IMR-90 (cell line): ENCODE results near the gene PRDM5. TPM values are rescaled to one million over a fixed set of nuclear protein-coding genes. Genes with fewer than 3 reads are reported as not detected.

Experiments
- ATAC-seq: fragments of 200-7000 bp; cut with Tn5 transposase; 2 replicates; pipeline ENCODE4 v1.9.1; 2020; ENCODE audit warnings: low read depth, mild to moderate bottlenecking, moderate library complexity
- BruUV-seq: library from RNA; stranded (reverse); fragments of 400-500 nt; replicated peaks from 2 replicates; lab custom pipeline; 2021; lab: Mats Ljungman, UMichigan
- CTCF ChIA-PET: fragments of 300-600 bp; formaldehyde crosslinking; extraction: SDS; loops from one replicate; lab custom pipeline; 2021; ENCODE audit warnings: antibody characterized with exemption; lab: Yijun Ruan, JAX
- POLR2A ChIA-PET: fragments of 300-600 bp; sonication (Branson Sonifier 250); formaldehyde crosslinking; loops from one replicate; lab custom pipeline; 2022; ENCODE audit warnings: antibody characterized with exemption; ENCODE audit not compliant: unreplicated experiment; lab: Charles Lee
- DNase-seq: peaks from one replicate; pipeline ENCODE4 v3.0.0; 2013
- H2AFZ ChIP-seq: replicated peaks from 2 replicates; pipeline ENCODE3; 2013; ENCODE audit warnings: low read length, mild to moderate bottlenecking; ENCODE audit not compliant: poor library complexity
- H2AK5ac ChIP-seq: 2 replicates; pipeline ENCODE4 v1.6.1; 2013; ENCODE audit warnings: low read depth, low read length, inconsistent platforms
- H2AK9ac ChIP-seq: replicated peaks from 2 replicates; pipeline ENCODE3; 2013; ENCODE audit warnings: mild to moderate bottlenecking, low read depth, low read length, moderate library complexity; ENCODE audit not compliant: poor library complexity
- H2BK120ac ChIP-seq: 2 replicates; pipeline ENCODE4 v1.6.1; 2013; ENCODE audit warnings: low read depth, low read length, inconsistent platforms
- H2BK15ac ChIP-seq: 3 replicates; pipeline ENCODE4 v1.6.1; 2013; ENCODE audit warnings: low read depth, low read length, inconsistent platforms
- H2BK20ac ChIP-seq: 2 replicates; pipeline ENCODE4 v1.6.1; 2013; ENCODE audit warnings: low read depth, mild to moderate bottlenecking, inconsistent platforms, low read length, moderate library complexity
- H2BK5ac ChIP-seq: 2 replicates; pipeline ENCODE4 v1.6.1; 2013; ENCODE audit warnings: mild to moderate bottlenecking, low read depth, low read length, inconsistent platforms; ENCODE audit not compliant: poor library complexity, severe bottlenecking
- H3K14ac ChIP-seq: replicated peaks from 2 replicates; pipeline ENCODE4 v1.6.1; 2013; ENCODE audit warnings: low read depth, low read length, inconsistent platforms
- H3K18ac ChIP-seq: 2 replicates; pipeline ENCODE4 v1.6.1; 2013; ENCODE audit warnings: low read depth, low read length, control low read depth
- H3K23ac ChIP-seq: 2 replicates; pipeline ENCODE4 v1.6.1; 2013; ENCODE audit warnings: low read depth, low read length, inconsistent platforms
- H3K27ac ChIP-seq: 2 replicates; pipeline ENCODE4 v1.5.1; 2013; ENCODE audit warnings: mild to moderate bottlenecking, control low read depth, low read length; ENCODE audit not compliant: insufficient read depth
- H3K27me3 ChIP-seq: 2 replicates; pipeline ENCODE4 v1.6.1; 2013; ENCODE audit warnings: low read length; ENCODE audit not compliant: control insufficient read depth, insufficient read depth
- H3K36me3 ChIP-seq: 2 replicates; pipeline ENCODE4 v1.6.1; 2013; ENCODE audit warnings: low read length, mixed read lengths; ENCODE audit not compliant: control insufficient read depth, insufficient read depth
- H3K4ac ChIP-seq: 2 replicates; pipeline ENCODE4 v1.6.1; 2013; ENCODE audit warnings: low read depth, low read length, inconsistent platforms
- H3K4me1 ChIP-seq: 2 replicates; pipeline ENCODE4 v1.6.1; 2013; ENCODE audit warnings: low read length, mixed read lengths; ENCODE audit not compliant: control insufficient read depth, insufficient read depth
- H3K4me2 ChIP-seq: 2 replicates; pipeline ENCODE4 v1.6.1; 2013; ENCODE audit warnings: low read depth, mild to moderate bottlenecking, control low read depth, low read length, moderate library complexity
- H3K4me3 ChIP-seq: 2 replicates; pipeline ENCODE4 v1.5.1; 2013; ENCODE audit warnings: low read depth, mild to moderate bottlenecking, control low read depth, low read length, moderate library complexity; ENCODE audit not compliant: insufficient read depth
- H3K56ac ChIP-seq: 2 replicates; pipeline ENCODE4 v1.6.1; 2013; ENCODE audit warnings: low read length, inconsistent platforms; ENCODE audit not compliant: insufficient read depth; ENCODE audit errors: extremely low read depth
- H3K79me1 ChIP-seq, 2 experiments: 2 replicates each; pipeline ENCODE4 v1.6.1; 2013; ENCODE audit warnings: low read length in 2 of 2, inconsistent platforms in 1 of 2, low read depth in 1 of 2
- H3K9ac ChIP-seq: 2 replicates; pipeline ENCODE4 v1.6.1; 2013; ENCODE audit warnings: low read depth, low read length, control low read depth
- H3K9me1 ChIP-seq: 2 replicates; pipeline ENCODE4 v1.6.1; 2013; ENCODE audit warnings: low read length, inconsistent platforms; ENCODE audit not compliant: insufficient read depth
- H3K9me3 ChIP-seq: 2 replicates; pipeline ENCODE4 v1.6.1; 2013; ENCODE audit warnings: low read length; ENCODE audit not compliant: control insufficient read depth, insufficient read depth
- H4K20me1 ChIP-seq: 2 replicates; pipeline ENCODE4 v1.6.1; 2013; ENCODE audit warnings: low read length, inconsistent platforms; ENCODE audit not compliant: insufficient read depth
- H4K5ac ChIP-seq: 2 replicates; pipeline ENCODE4 v1.6.1; 2013; ENCODE audit warnings: mild to moderate bottlenecking, low read depth, low read length, control low read depth
- H4K8ac ChIP-seq, 2 experiments: 2 replicates each; pipeline ENCODE4 v1.6.1; 2013; ENCODE audit warnings: low read depth in 2 of 2, low read length in 2 of 2, control low read depth in 1 of 2, inconsistent platforms in 1 of 2
- H4K91ac ChIP-seq: 2 replicates; pipeline ENCODE4 v1.6.1; 2013; ENCODE audit warnings: low read depth, low read length, inconsistent platforms; ENCODE audit not compliant: insufficient read depth
- BHLHE40 ChIP-seq: fragments of 150-350 bp; IDR thresholded peaks from 2 replicates; pipeline ENCODE4 v1.6.1; 2016; ENCODE audit warnings: mild to moderate bottlenecking, low read depth, low read length
- CEBPB ChIP-seq: IDR thresholded peaks from 2 replicates; pipeline ENCODE4 v1.6.1; 2012; ENCODE audit warnings: low read depth, low read length, improper control_type of control experiment
- CTCF ChIP-seq: conservative IDR thresholded peaks from 2 replicates; pipeline ENCODE4 v1.5.1; 2012; ENCODE audit warnings: mild to moderate bottlenecking, low read depth, low read length, improper control_type of control experiment
- FOS ChIP-seq: fragments of 150-350 bp; IDR thresholded peaks from 2 replicates; pipeline ENCODE4 v1.6.1; 2016; ENCODE audit warnings: low read depth, low read length
- MAFK ChIP-seq: IDR thresholded peaks from 2 replicates; pipeline ENCODE4 v1.6.1; 2012; ENCODE audit warnings: low read depth, low read length, improper control_type of control experiment
- MAZ ChIP-seq: IDR thresholded peaks from 2 replicates; pipeline ENCODE4 v1.6.1; 2012; ENCODE audit warnings: low read depth, mild to moderate bottlenecking, low read length, improper control_type of control experiment, moderate library complexity, borderline replicate concordance
- MXI1 ChIP-seq: IDR thresholded peaks from 2 replicates; pipeline ENCODE4 v1.6.1; 2012; ENCODE audit warnings: low read depth, mild to moderate bottlenecking, low read length, moderate library complexity, borderline replicate concordance
- NFE2L2 ChIP-seq: fragments of 150-350 bp; IDR thresholded peaks from 2 replicates; pipeline ENCODE4 v1.6.1; 2016; ENCODE audit warnings: low read depth, mild to moderate bottlenecking, low read length
- POLR2A ChIP-seq: IDR thresholded peaks from 2 replicates; pipeline ENCODE4 v1.6.1; 2012; ENCODE audit warnings: mild to moderate bottlenecking, low read depth, low read length
- RAD21 ChIP-seq: IDR thresholded peaks from 2 replicates; pipeline ENCODE4 v1.6.1; 2012; ENCODE audit warnings: low read length, improper control_type of control experiment
- RCOR1 ChIP-seq: IDR thresholded peaks from 2 replicates; pipeline ENCODE4 v1.6.1; 2012; ENCODE audit warnings: mild to moderate bottlenecking, low read length, improper control_type of control experiment; ENCODE audit not compliant: insufficient replicate concordance
- RFX5 ChIP-seq: IDR thresholded peaks from 2 replicates; pipeline ENCODE4 v1.8.0; 2012; ENCODE audit warnings: low read depth, mild to moderate bottlenecking, low read length, moderate library complexity
- SMC3 ChIP-seq: fragments of 150-350 bp; IDR thresholded peaks from 2 replicates; pipeline ENCODE4 v1.6.1; 2016; ENCODE audit warnings: low read depth, mild to moderate bottlenecking, antibody characterized with exemption, low read length, moderate library complexity
- WGBS, 2 experiments: methylation state at CpG; one replicate each; pipeline versions ENCODE4 v1.1.5 to v1.1.7; 2013; ENCODE audit warnings: missing lambda C conversion rate in 2 of 2; ENCODE audit not compliant: insufficient read length in 1 of 2; ENCODE audit errors: extremely low coverage in 2 of 2; 5-methylcytosine and 5-hydroxymethylcytosine counted together
- dilution Hi-C: fragments of 300-500 bp; cut with HindIII; formaldehyde crosslinking; loops from one replicate; pipeline ENCODE4 v1.14.3; 2018; ENCODE audit warnings: low sequenced_read_pairs; ENCODE audit not compliant: unreplicated experiment
- in situ Hi-C: fragments of 300-500 bp; cut with MboI; formaldehyde crosslinking; loops from 3 replicates; pipeline ENCODE4 v1.14.3; 2019; ENCODE audit warnings: low sequenced_read_pairs, inconsistent platforms, mixed read lengths
- intact Hi-C: fragments of 100-400 bp; cut with micrococcal nuclease; formaldehyde crosslinking; loops from 2 replicates; pipeline ENCODE4 v1.10.0; 2022
- polyA plus RNA-seq, 3 experiments: library from polyadenylated mRNA; depleted of rRNA; stranded (reverse); fragments of >200 nt; gene quantifications; 2 replicates each; pipeline ENCODE4 v1.2.3, GENCODE V29; 2012; ENCODE audit warnings: low replicate concordance in 1 of 3
- total RNA-seq: library from RNA; depleted of rRNA; stranded (reverse); fragments of >200 nt; gene quantifications from 2 replicates; pipeline ENCODE4 v1.2.3, GENCODE V29; 2012
- TF ChIP-seq, protein P1 (sequence below): fragments of 150-350 bp; IDR thresholded peaks from 2 replicates; pipeline ENCODE4 v1.6.1; 2017; ENCODE audit warnings: mild to moderate bottlenecking, antibody characterized with exemption, low read length, low read depth

The PRDM5 gene
- total and polyA plus RNA-seq, 2 of the 4 experiments (the other 2 are of a cell fraction): 4.1 to 10.8 TPM

DNA sequence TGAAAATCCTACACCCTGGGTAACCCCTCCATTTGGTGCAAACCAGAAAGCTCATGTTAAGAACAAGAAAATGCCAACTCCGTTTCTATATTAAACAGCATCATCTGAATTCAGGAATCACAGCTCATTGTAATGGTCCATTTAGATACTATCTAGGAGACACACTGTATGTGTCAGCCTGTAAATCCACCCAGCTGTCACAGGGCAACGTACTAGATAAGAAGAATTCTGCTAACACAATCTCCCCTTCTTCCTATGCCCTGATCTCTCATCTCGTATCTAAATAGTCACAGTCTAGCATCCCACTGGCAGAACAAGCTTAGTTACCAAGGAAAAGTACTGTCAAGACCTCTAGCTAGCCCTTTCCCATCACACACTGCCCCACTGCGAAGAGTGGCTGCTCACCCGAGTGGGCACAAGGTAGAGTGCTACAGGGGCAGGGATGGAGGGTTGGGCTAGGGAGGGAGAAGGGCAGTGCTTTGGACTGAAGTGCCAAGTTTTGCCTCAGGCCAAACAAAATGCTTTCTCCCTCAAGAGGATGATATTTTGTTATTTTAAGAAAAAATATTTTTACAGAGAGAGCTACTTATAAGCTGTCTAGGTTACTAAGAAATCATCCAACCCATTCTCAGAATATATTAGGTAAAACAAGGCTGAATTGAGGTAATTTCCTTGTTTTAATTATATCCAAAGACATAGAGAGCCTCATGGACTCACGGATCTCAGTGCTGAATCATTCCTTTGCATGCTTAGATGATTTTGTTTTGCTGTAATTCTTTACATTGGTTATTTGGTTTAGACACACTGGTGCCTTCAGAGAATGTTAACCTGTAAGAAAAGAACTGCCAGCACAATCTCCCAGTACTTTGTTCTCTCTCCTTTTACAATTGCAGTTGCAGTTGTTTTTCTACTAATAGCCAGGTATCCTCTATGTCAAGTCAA lies 196.6 kb downstream of the PRDM5 start:
- no peak overlapping the region for H3K4me2 ChIP-seq
- no peaks in the 10 kb centered on the region for H3K9me3 ChIP-seq
- no peak overlapping the region for H2AK9ac ChIP-seq
- H2BK15ac ChIP-seq: no peak overlapping the region
- H4K8ac ChIP-seq: no peak overlapping the region
- H4K5ac ChIP-seq: no peak overlapping the region; the same call in 1 of the 2 replicates
- no peak overlapping the region for H4K91ac ChIP-seq
- DNase-seq: no peak
- ChIA-PET POLR2A (no interaction called here), CTCF (interaction anchor here (1.0 kb wide), 1 partner anchor 9 kb away, joined by 4 read pairs; no protein-coding TSS in a partner anchor)
- ATAC-seq: peak; percentile 37
- no peak overlapping the region for H2BK20ac ChIP-seq
- WGBS, 2 experiments: no CpG with 5 or more reads among the region's 6 CpGs
- BruUV-seq: no TSS peak
- no peak overlapping the region; the same call in 1 of the 2 replicates for H2AK5ac ChIP-seq
- no peak overlapping the region for H3K56ac ChIP-seq
- H2BK120ac ChIP-seq: no peak overlapping the region
- H3K4ac ChIP-seq: no peak overlapping the region
- H3K4me1 ChIP-seq: no peaks in the 10 kb centered on the region
- intact Hi-C loops: no loop called here
- no peaks in the 10 kb centered on the region for H3K27me3 ChIP-seq
- no peak overlapping the region for H2BK5ac ChIP-seq
- H4K20me1 ChIP-seq: no peaks in the 10 kb centered on the region
- no peaks in the 10 kb centered on the region for H3K79me1 ChIP-seq
- no peak overlapping the region for H3K18ac ChIP-seq
- dilution Hi-C loops: no loop called here
- H3K14ac ChIP-seq: no peak overlapping the region
- no peak overlapping the region for H2AFZ ChIP-seq
- no peak overlapping the region for H3K9ac ChIP-seq
- H3K27ac ChIP-seq: no peak overlapping the region
- H3K36me3 ChIP-seq: no peaks in the 10 kb centered on the region
- H3K4me3 ChIP-seq: no peak overlapping the region
- peaks cover 3% of the 10 kb centered on the region; the same call in 1 of the 2 replicates for H3K9me1 ChIP-seq
- in situ Hi-C loops: no loop called here
- no peak overlapping the region for H3K23ac ChIP-seq
- no peak for TF ChIP-seq RCOR1
- TF ChIP-seq, protein P1, sequence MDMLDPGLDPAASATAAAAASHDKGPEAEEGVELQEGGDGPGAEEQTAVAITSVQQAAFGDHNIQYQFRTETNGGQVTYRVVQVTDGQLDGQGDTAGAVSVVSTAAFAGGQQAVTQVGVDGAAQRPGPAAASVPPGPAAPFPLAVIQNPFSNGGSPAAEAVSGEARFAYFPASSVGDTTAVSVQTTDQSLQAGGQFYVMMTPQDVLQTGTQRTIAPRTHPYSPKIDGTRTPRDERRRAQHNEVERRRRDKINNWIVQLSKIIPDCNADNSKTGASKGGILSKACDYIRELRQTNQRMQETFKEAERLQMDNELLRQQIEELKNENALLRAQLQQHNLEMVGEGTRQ: no peak
- TF ChIP-seq POLR2A: no peak
- no peak for TF ChIP-seq NFE2L2
- TF ChIP-seq FOS: no peak
- TF ChIP-seq MXI1: no peak
- TF ChIP-seq CEBPB: no peak
- TF ChIP-seq SMC3: no peak
- no peak for TF ChIP-seq RFX5
- no peak for TF ChIP-seq CTCF
- no peak for TF ChIP-seq RAD21
- no peak for TF ChIP-seq BHLHE40
- no peak for TF ChIP-seq MAFK
- no peak for TF ChIP-seq MAZ
